Hematopoietic multipotent progenitor cell treated with erythropoietin and hydrocortisone succinate and interleukin-3 and kit ligand, for 8 days (in vitro differentiated cells): ENCODE measurements around the gene C1QTNF3.
A peak's percentile ranks its signal among the peaks of the same experiment; 100 is the strongest.
"Not testable (repeated sequence)": the region's sequence is repeated elsewhere in the genome, so short reads cannot be mapped to it uniquely, and the experiment has no call there.

Source experiments
- DNase-seq: peaks from one replicate; pipeline ENCODE4 v3.0.0-alpha.2; 2015

C1QTNF3 gene, protein sequence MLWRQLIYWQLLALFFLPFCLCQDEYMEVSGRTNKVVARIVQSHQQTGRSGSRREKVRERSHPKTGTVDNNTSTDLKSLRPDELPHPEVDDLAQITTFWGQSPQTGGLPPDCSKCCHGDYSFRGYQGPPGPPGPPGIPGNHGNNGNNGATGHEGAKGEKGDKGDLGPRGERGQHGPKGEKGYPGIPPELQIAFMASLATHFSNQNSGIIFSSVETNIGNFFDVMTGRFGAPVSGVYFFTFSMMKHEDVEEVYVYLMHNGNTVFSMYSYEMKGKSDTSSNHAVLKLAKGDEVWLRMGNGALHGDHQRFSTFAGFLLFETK

DNA sequence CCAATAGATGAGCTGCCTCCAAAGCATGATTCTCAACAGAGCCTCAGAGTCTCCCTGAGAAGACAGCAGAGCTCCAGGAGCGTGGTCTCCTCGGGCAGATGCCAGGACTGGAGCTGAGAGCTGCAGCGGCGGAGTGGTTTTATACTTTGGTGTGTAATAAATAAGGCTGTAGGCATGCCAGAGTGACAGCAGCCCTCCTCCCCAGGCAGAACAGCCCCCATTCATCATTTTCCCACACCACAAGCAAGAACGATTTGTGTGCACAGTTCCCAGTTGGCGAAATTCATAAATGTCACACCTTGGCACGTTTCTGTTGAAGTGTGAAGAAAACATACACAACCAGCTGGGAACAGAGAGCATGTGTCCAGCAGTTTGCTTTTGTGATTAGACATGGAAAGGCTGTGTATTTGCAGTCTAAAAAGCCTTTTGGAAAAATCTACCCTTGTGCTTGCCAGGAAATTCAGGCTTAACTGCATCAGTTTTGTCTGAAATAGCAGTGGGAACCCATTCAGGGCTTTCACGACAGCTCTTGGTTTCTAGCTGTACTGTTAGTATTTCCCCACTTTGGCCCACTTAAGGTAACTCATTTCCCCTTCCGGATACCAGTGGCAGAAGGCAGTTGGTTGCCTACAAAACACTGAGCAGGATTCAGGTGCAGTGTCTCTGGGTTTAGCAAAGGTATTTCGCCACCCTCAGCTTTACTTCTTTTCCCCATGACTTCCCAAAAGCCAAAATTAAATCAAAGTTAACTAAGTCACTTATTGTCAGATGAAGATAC lies at the start of gene C1QTNF3:
Gene C1QTNF3 (minus strand): TSS at position 115 of the 778 bp plus-strand sequence. CDS start 88 bp downstream, at position 27.
- DNase-seq: no peak

DNA sequence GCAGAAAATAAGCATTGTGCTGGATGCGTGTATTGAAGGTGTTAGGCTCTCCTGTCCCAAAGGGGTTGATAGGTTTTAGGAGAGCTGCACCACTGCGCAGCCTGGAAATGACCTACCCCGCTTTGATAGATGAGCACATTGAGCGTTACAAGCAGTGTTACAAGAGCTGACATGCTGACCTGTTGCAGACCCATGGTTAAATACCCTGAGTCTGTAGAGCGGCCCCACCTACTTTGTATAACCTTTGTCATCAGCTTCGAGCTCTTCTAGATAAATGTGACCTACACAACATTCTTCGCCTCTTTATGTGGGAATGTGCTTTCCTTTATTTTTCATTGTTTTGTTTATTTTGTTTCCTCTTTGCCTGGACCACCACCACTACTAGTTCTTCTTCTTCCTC lies 48.0 kb upstream of the C1QTNF3 start:
- DNase-seq: not testable (repeated sequence)

DNA sequence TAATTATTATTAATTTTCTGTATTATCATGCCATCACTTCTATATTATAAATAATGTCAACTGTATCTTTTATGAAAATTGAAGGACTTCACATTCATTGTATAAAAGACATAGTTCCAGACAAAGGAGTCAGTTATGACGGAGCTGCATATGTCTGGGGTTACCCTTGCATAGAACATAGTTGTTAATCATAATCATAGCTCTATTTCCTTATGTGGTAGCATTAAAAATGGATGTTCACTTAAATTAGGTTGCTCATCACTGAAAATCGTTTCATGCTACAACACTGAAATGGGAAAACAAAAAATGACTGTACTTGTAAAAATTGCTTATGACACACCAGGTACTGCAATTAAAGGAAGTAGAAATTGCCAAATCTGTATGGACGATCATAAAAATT lies 46.8 kb upstream of the C1QTNF3 start:
- DNase-seq: not testable (repeated sequence)

DNA sequence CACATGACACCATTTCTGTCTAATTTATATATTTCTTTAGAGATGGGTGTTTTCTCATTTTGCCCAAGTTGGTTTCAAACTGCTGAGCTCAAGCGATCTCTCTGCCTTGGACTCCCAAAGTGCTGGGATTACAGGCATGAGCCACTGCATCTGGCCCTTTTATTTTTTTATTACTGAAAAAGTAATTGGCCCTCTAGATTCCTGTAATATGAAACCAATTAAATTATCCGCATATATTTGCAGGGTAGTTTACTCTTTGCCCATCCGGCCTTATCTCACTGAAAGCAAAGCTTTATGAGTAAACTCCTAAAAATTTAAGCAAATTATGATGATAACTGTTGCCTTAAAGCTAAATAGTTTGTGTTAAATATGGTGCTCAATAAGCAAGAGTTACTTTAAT lies 44.7 kb upstream of the C1QTNF3 start:
- not testable (repeated sequence) for DNase-seq

DNA sequence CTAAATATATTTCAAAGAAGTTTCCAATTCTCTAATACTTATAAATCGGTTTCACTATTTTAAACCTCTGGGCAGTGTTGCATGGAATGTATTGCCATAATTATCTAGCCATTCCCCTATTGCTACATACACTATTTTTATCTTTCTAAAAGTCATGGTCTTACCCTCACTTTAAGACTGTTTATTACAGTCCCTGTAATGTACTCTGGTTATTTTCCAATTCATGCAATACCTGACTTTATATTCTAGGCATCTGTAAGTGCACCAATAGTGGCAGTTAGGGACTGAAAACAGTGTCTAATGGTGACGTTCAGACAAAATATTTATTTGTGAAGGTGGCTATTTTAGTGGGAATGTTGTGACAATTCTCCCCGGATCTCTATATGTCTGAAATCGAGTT lies 40.9 kb upstream of the C1QTNF3 start:
- DNase-seq: not testable (repeated sequence)

DNA sequence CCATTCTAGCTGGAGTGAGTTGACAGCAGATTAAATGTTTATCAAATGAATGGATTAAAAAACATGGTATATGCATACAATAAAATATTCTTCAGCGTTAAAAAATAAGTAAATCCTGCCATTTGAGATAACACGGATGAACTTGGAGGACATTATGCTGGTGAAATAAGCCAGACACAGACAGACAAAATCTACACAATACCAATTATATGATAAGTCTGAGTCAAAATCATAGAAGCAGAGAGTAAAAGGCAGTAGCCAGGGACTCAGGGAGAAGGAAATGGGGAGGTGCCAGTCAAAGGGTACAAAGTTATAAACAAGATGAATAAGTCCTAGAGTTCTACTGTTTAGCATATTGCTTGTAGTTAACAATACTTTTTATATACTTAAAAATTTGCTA lies 36.5 kb upstream of the C1QTNF3 start:
- not testable (repeated sequence) for DNase-seq

DNA sequence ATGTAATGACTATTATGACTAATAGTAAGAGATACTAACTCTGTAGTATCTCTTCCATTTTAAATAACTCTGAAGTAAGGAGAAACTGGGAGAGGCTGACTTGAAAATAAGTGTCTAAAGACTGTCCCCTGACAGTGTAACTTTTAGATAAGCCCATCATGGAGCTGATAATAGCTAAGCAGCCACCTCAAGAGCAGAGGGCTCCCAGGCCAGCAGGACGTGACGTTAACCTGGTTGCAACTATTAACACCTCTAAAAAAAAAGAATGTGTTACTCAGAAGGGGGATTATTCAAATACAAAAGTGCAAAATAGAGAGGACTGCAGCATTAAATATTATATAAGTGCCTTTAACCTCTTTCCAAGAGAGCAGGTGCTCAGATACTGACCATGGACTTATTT lies 34.6 kb upstream of the C1QTNF3 start:
- DNase-seq: peak; percentile 39

DNA sequence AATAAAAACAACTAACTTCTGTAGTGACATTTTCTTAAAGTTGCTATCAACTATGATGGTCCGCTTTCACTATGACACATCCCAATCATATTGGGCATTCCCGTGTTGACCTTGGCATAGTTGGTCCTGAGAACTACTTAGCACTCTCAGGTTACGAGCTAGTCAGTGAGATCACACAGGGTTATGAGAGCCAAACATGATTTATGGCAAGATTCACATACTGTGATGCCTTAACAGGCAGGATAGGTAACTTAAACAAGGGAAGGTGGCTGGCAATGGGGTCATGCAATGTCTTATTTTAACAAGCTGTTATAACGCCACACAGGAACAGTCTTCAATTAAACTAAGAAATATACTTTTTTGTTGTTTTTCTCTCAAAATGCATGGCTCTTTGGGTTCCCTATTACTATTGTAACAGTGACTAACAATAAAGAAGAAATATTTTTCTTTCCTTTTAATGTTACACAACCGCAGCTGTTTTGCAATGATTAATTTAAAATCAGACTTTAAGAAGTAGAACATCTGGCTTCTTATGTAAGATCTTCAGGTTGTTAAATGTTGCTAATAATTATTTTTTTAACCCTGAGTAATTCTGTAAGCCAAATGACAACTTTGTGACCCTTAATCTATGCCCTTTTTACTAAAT lies 33.8 kb upstream of the C1QTNF3 start:
- DNase-seq: not testable (repeated sequence)

DNA sequence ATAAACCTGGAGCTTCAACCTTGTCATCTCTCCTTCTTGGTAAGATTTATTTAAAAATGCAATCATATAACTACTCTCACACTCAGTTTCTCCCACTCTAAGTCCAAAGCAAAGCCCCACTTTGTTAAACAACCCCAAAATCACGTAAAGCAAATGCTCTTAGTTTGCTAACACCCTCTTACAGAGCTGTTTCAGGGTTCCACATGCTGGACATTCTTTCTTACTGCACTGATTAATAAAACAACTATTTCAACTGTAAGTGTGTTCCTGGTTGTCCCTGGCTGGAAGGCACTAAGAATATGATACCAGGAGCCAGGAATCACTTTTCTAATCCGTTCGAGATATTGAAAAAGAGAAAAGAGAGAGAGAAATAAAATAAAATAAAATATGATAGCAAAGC lies 31.5 kb upstream of the C1QTNF3 start:
- not testable (repeated sequence) for DNase-seq

DNA sequence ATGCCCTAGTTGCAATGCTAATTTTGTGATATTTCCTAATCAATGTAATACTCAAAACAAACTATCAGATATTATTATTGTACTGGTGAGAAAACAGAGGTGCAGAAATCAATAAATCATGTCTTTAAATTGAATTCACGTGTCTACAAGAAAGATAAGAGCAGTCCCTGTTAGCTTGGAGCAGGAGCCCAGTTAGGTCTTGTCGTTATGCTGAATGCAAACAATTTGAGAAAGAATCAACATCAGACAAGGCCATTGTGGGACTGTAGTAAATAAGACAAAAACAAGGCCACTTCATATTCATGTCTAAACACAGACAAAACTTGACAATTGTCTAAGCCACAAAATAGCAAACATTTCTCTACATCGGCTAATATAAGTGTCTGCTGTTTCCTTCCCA lies 31.1 kb upstream of the C1QTNF3 start:
- not testable (repeated sequence) for DNase-seq

DNA sequence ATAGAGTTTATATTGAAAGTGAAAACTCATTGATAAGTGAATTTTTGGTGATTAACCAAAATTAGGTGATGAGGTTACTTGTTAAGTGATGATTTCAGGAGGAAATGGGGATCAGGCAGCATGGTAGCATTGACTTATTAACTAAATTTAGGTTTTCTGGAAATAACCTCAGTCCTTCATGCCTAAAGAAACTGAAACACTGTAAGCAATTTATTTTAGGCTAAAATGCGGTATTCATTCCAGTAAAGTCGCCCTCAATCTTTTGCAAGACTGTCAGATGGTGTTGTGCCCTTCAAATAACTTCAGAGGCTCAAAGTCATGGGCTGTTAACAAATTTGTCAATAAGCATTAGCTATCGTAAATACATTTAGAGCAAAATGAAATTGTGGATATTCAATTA lies 27.6 kb upstream of the C1QTNF3 start:
- not testable (repeated sequence) for DNase-seq

DNA sequence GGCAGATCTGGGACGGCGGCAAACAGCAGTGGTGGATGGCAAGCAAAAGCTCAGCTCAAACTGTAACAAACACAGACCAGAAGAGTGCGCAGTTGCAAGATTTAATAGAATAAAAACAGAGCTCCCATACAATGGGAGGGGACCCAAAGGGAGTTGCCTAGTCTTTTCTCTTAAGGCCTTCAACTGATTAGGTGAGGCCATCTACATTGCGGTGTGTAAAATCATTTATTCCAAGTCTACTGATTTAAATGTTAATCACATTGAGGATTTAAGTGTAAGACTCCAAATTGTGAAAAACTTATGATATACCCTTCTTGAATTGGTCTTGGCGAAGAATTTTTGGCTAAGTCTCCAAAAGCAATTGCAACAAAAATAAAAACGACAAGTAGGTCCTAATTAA lies 21.6 kb upstream of the C1QTNF3 start:
- no peak for DNase-seq

DNA sequence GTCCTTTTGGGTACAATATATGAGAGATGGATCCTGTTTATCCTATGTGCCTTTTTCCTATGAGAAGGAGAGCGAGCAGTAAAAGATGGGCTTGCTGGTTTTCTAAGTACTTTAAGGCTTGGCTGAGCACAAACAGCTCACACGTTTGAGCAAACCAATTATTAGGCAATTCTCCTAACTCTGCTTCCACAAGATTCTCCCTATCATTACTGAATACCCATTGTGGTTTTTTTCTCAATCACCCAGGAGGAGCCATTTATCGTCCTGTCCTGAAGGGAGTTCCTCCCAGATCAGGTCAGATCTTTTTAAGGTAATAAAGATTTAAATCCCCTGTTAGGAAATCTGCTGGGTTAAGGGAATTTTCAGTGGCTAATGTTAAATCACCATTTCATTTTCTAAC lies 19.4 kb upstream of the C1QTNF3 start:
- no peak for DNase-seq

DNA sequence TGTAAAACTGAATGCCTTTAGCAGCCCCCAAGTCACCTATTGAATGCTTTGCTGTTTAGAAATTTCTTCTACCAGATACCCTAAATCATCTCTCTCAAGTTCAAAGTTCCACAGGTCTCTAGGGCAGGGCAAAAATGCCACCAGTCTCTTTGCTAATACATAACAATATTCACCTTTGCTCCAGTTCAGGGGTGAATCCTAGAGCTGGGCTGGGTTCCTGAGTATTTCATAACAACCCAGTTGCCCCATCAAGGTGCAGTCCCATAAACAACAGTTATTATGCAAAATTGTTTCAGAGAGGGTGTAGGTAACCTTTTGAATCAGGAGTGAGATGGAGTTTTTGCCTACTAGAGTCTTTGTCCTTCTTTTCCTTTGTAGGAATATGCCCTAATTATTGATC lies 19.0 kb upstream of the C1QTNF3 start:
- DNase-seq: no peak

DNA sequence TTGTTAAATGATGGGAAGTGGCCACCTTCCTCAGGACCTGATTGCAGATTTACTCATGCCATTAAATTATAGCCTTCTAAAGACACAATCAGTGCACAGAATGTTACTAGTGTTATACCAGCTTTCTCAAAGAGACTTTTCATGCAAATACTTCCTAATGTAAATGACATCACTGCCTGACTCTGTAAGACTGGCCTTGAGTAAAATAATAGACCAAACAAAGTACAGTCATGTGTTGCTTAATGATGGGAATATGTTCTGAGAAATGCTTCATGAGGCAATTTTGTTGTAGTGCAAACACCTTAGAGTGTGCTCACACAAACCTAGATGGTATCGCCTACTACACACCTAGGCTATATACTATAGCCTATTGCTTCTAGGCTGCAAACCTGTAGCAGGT lies 17.0 kb upstream of the C1QTNF3 start:
- no peak for DNase-seq

DNA sequence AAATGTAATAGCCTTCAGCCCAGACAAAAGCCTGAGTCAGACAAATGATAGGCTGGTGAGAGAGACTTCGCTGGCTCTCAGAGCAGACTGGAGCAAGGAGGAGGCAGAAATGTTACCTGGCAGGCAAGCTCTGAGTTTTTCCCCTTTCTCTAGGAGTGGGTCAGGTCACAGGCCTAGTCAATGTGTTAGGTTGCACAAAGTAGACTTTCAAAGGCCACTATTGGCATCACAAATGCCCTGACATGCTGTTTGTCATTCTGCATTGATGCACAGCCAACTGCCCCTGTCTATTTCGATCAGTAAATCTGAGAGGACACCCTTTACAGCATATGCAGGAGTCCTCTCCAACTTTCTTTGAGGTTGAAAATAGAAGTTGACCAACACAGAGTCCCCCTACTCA lies 15.5 kb upstream of the C1QTNF3 start:
- DNase-seq: no peak

DNA sequence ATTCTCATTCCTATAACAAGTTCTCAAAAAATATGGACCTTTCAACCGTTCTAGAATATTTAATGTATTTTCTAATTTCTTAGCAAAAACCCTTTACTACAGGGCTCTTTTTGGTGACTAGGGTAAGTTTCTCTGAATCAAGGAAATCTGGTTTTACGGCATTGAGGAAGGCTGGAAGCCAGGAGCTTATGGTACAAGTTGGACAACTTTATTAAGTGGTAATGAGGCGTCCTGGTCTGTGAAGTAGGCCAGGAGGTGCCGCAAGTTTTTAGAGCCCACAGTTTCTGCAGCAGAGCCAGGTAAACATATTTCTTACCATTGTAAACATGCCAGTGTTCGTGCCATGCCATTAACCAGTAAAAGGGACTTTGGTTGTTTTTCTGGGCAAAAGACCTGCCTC lies 14.6 kb upstream of the C1QTNF3 start:
- DNase-seq: no peak

DNA sequence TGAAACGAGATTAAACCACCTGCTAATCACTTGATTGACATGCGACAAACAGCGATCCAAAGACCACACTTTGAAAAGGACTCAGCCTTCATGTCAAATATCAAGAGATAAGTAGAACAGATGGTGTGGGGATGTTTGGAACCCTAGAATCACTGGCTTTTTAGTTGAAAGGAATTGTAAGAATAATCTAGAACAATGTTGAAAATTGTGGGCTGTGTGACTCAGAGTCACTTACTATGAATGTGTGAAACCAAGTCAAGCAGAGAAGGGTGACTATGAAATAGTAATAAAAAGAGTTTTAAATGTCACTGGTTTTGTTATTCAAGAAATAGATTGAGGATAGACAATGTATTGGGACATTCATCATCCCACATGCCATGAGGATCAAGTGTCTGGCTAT lies 14.1 kb upstream of the C1QTNF3 start:
- no peak for DNase-seq

DNA sequence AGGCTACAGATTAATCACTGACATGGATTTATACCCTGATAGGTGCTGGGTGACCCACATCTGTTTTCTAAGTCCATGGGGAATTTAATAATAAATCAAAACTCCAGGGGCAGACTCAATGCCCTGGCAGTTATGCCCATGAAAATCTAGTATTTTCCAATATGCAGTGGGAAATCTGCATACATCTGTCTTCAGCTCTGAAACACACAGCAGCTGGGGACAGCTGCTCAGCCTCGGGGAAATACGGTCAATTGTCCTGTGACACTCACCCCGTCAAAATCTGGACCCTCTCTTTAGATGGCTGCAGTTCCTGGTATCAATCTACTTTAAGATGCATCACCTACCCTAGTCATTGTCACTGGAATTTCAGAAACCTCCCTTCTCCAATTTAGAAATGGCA lies 12.7 kb upstream of the C1QTNF3 start:
- no peak for DNase-seq

DNA sequence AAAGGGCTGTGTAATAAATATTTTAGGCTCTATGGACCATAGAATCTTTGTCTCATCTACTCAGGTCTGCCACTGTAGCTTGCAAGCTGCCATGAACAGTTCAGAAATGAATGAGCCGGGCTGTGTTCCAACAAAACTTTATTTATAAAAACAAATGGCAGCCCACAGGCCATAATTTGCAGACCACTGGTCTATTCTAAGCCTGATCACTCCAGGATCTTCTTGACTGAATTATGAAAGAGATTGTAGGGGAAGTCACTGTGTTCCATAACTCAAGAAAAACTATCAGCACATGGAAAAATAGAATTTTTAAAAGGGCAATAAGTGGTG lies 11.4 kb upstream of the C1QTNF3 start:
- DNase-seq: no peak

DNA sequence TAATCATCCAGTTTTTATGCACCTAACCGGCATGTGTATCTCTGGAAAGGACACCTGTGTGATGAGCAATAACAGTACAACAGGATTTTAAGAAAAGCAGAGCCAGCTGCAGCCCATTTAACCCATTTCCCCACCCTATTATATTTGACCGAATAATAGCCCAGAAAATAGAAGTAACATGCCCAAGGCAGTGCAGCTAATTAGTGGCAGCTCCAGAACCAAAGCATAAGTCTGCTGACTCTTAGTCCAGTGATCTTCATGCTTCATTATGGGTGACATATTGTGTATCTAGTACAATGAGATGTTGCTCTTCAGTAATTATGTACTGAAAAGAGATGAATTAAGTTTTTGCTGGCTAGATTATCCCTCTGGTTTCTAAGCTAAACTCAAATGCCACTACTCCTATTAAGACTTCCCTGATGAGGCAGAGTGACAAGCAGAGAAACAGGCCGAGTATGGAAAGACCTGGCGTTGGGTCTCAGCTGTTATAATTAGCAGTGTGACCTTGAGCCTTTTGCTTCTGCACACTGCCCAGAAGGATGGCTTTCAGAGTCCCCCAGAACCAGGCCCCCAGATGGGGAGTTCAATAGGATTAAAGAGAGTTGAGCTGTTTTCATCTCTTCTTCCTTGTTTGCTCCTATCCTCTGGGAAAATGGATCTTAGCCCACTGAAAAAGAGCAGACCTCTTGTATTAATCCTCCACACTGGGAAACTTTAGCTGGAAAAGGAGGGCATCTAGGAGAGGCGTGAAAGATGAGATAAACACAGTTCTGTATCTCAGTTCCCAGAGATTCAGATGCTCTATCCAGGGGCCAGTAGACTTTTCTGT lies 10.8 kb upstream of the C1QTNF3 start:
- no peak for DNase-seq

DNA sequence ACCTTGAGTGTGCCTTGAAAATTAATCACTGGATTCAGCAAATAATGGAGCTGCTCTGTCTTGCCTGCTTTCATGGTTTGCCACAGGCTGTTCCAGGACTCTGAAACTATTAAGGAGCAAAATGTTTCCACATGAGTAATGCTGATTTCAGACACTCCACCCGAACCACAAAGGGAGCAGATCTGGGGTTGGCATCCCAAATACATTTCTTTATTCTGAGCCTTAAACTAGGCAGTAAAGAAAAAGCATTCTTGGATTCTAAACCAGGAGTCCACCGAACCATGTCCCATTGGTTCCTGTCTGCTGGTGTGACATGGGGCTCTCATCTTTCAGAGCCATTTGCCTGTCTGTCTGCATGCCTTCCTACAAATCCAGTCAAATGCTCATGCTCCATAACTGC lies 10.1 kb upstream of the C1QTNF3 start:
- DNase-seq: no peak

DNA sequence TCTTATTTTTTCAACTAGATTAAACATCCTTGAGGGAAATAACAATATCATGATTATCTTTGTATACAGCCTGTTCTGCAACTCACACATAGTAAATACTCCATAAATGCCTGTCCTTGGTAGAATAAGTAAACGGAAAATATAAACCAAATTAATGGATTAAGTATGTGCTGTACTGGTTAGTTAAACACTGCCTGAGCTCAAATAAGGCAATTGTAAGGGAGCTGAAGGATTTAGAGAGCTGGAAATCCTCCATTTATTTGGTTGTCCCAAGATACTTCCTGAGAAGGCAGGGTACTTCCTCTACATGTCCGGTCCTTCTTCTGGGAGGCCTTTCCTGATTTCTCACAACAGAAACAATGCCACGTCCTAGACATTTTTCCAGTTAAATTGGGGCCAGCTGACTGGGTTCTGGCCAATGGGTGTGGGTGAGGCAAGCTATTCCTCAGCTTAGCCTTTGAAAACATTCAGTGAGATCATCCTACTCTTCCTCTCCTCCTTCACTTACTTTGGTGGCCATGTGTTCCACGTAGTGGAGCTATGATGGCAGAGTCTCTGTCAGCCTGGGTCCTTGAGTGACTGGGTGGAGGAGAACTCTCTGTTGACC lies 8.5 kb upstream of the C1QTNF3 start:
- no peak for DNase-seq
